HEK293T (cell line): ENCODE measurements around the gene CAP2.

Source experiments
- BHLHE40 ChIP-seq: fragments of 450-650 bp; IDR thresholded peaks from 2 replicates; pipeline ENCODE4 v1.6.1; 2016; ENCODE audit warnings: mild to moderate bottlenecking, moderate library complexity, borderline replicate concordance
- CTBP1 ChIP-seq: fragments of 450-650 bp; IDR thresholded peaks from 2 replicates; pipeline ENCODE4 v1.6.1; 2016; ENCODE audit warnings: borderline replicate concordance
- FOXA1 ChIP-seq: fragments of 450-650 bp; IDR thresholded peaks from 2 replicates; pipeline ENCODE4 v1.6.1; 2016; ENCODE audit warnings: mild to moderate bottlenecking
- HDGF ChIP-seq: fragments of 450-650 bp; IDR thresholded peaks from 2 replicates; pipeline ENCODE4 v1.6.1; 2017; ENCODE audit warnings: antibody characterized with exemption, borderline replicate concordance
- L3MBTL2 ChIP-seq: fragments of 450-650 bp; conservative IDR thresholded peaks from 2 replicates; pipeline ENCODE4 v1.6.1; 2016; ENCODE audit warnings: mild to moderate bottlenecking
- SP1 ChIP-seq: fragments of 450-650 bp; IDR thresholded peaks from 2 replicates; pipeline ENCODE4 v1.6.1; 2017
- SUZ12 ChIP-seq: fragments of 450-650 bp; IDR thresholded peaks from 2 replicates; pipeline ENCODE4 v1.6.1; 2016; ENCODE audit warnings: mild to moderate bottlenecking
- TARDBP ChIP-seq: fragments of 450-650 bp; IDR thresholded peaks from 2 replicates; pipeline ENCODE4 v1.6.1; 2016

DNA sequence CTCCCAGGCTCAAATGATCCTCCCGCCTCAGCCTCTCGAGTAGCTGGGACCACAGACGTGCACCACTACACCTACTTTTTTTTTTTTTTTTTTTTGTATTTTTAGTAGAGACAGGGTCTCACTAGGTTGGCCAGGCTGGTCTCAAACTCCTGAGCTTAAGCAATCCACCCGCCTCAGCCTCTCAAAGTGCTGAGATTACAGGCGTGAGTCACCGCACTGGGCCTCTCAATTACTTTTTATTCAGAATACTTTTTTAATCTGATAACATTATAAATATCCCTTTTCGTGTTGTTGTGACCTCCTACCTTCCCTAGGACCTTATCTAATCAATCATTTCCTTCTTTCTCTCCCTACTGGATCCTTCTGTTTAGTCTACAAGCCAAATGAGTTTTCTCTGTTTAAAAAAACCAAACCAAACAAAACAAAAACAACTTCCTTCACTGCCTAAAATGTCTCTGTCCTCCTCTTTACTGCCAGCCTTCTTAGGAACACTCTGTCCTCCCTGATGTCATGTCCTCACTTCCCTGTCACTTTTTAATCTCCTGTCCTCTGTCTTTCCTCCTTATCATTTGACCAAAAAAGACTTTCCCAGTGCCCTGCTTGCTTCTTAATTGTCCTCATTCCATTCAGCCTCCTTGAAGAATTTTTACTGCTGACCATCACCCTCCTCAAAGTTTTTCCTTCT is 85.0 kb downstream of the CAP2 start:
- TF ChIP-seq SP1 (no peak), BHLHE40 (no peak), TARDBP (no peak), CTBP1 (no peak), SUZ12 (no peak), HDGF (no peak), L3MBTL2 (no peak), FOXA1 (no peak)
